Prostate gland (tissue), 2 donors: ENCODE measurements around the gene GRIN2A.

Experiments used
- POLR2A ChIP-seq: fragments of 450-650 bp; IDR thresholded peaks from one replicate; pipeline ENCODE4 v1.6.1; 2016; ENCODE audit warnings: antibody characterized with exemption, mild to moderate bottlenecking
- POLR2AphosphoS5 ChIP-seq: sonication (generic); formaldehyde crosslinking; IDR thresholded peaks from one replicate; pipeline ENCODE4 v1.6.1; 2017; ENCODE audit warnings: antibody characterized with exemption
- TF ChIP-seq, protein P1 (sequence below), 4 experiments: fragments of 200-600 bp in 2 of 4; fragments of 450-650 bp in 2 of 4; sonication (generic) in 2 of 4; IDR thresholded peaks; 1 replicate in 3 of 4; 2 replicates in 1 of 4; pipeline ENCODE4 v1.5.1; 2016 to 2019; ENCODE audit warnings: antibody characterized with exemption in 4 of 4, mild to moderate bottlenecking in 2 of 4, moderate library complexity in 2 of 4

DNA sequence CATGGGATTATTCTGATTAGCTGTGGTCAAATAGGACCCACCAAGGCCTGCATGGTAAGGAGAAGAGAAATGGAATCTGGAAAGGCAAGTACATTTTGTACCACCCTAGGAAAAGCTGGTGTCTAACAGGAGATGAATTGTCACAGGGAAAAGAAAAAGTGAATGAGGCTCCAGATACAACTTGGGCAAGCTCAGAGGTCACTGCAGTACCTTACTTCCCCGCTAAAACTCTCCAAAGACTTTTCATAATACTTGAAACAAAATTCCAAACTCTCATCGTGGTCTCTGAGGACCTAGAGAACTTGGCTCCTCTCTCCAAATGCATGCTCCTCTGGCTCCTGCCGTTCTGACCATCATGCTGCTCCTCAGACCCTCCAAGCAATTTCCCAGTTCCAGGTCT is 262.8 kb downstream of the GRIN2A start:
- TF ChIP-seq, protein P1, sequence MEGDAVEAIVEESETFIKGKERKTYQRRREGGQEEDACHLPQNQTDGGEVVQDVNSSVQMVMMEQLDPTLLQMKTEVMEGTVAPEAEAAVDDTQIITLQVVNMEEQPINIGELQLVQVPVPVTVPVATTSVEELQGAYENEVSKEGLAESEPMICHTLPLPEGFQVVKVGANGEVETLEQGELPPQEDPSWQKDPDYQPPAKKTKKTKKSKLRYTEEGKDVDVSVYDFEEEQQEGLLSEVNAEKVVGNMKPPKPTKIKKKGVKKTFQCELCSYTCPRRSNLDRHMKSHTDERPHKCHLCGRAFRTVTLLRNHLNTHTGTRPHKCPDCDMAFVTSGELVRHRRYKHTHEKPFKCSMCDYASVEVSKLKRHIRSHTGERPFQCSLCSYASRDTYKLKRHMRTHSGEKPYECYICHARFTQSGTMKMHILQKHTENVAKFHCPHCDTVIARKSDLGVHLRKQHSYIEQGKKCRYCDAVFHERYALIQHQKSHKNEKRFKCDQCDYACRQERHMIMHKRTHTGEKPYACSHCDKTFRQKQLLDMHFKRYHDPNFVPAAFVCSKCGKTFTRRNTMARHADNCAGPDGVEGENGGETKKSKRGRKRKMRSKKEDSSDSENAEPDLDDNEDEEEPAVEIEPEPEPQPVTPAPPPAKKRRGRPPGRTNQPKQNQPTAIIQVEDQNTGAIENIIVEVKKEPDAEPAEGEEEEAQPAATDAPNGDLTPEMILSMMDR (IDR thresholded peaks at IDR 0.05): no peak
- TF ChIP-seq POLR2AphosphoS5 (no peak), POLR2A (no peak)
